CD4-positive, alpha-beta T cell treated with Interleukin-6 for 4 hours (primary cell): ENCODE data around the gene DMPK.
"Not testable (repeated sequence)": the region's sequence is repeated elsewhere in the genome, so short reads cannot be mapped to it uniquely, and the experiment has no call there.

ENCODE experiments used
- DNase-seq: peaks from one replicate; pipeline ENCODE4 v3.0.0-alpha.2; 2020; ENCODE audit warnings: mixed read lengths

DMPK gene

GRCh38 chr19:45733160-45733810 lies 49.0 kb downstream of the DMPK start, which contains the start of gene MEIOSIN:
TSS of gene MEIOSIN (plus strand) at chr19:45733439. CDS start at chr19:45735377, 1,938 bp downstream.
- DNase-seq = no peak

- peak; percentile 94 for DNase-seq
Observed at GRCh38 chr19:45730368-45731288, 51.7 kb downstream of the DMPK start, which contains the start of gene FBXO46. TSS of gene FBXO46 (minus strand) at chr19:45730896. CDS start at chr19:45713495, 17,401 bp downstream.

- DNase-seq = no peak
Observed at GRCh38 chr19:45729800-45730290, 52.4 kb downstream of the DMPK start.

- DNase-seq = not testable (repeated sequence)
Observed at GRCh38 chr19:45728683-45729082, 53.6 kb downstream of the DMPK start.

GRCh38 chr19:45720065-45720464 lies 62.2 kb downstream of the DMPK start:
- not testable (repeated sequence) for DNase-seq
